ENCODE results near the gene PARD3.
A peak's percentile ranks its signal among the peaks of the same experiment; 100 is the strongest.

The PARD3 gene

DNA sequence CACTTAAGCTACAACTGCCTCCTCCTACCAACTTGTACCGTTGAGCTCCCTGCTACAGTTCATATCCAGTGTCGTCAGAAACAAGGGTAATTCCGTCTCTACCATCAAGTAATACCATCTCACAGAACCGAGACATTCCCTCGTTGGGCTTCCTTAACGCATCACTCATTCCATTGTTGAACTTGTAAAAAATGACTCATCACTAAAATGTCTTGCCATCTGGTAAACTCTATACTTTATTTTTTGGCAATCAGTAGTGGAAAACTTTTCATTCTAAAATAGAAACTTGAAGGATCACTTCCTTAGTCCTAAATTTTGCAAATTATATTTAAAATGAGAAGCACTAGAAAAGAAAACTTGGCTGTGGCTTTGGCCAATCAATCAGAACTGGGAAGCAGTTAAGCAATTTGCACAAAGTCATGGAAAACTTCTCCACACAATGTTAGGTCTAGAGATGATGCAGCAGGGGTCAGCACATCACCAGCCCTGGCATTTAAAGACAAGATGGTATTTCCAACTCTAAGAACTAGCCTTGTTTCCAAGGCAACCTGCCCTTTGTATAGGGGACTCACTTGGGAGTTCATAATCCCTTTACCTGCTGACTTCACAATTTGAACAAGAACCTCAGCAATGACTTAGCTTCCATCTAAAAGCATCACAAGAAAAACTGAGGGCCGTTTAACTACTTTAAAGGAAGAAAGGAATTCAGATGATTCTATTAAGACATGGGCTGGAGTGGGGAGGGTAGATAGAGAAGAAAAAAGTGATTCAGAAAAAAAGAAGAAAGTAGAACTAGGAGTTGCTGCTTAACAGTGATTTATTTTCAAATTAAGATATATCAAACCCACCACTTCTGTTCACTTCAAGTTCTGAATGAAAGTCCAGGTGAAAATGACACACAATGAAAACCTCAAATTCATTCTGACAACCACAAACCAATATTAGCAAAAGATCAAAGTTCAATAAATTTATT is 288.1 kb downstream of the PARD3 start:
- H3K4me1 ChIP-seq (ENCODE audit: control insufficient read depth, insufficient read depth, low read length, unreplicated experiment), result peaks cover 31% of the 10 kb centered on the region
- no peaks in the 10 kb centered on the region for H3K27me3 ChIP-seq (ENCODE audit: insufficient read depth, low read length)
- H3K36me3 ChIP-seq (ENCODE audit: insufficient read depth, low read length), result no peaks in the 10 kb centered on the region
- H3K79me2 ChIP-seq (ENCODE audit: control insufficient read depth, insufficient read depth, low read length, unreplicated experiment), result peaks cover 23% of the 10 kb centered on the region
- H3K4me3 ChIP-seq (ENCODE audit: low read depth, low read length), result peak overlapping the region; percentile 57
- H3K27ac ChIP-seq (ENCODE audit: low read depth, low read length), result peak overlapping the region; percentile 96
- no peak overlapping the region for H2AFZ ChIP-seq (ENCODE audit: low read length, unreplicated experiment)

DNA sequence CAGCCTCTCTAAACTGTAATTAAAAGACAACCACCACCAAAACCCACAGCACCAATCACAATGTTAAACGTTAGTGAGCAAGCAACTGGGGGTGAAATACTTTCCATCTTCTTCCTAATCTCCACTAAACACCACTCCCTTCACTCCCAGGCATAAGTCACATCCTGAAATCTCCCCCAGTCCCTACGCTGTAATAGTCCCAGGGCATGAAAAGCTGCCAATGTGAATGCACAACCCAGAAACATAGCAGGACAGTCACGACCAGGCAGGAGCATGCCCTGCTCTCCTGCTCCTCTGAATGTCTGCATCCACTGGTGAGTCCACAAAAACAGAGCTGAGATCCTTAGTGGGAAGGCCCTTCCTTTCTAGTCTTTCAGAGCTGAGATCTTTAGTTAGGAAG is 288.9 kb downstream of the PARD3 start:
- Histone ChIP-seq H3K27me3 (ENCODE audit: insufficient read depth, low read length) (no peaks in the 10 kb centered on the region), H3K27ac (ENCODE audit: low read depth, low read length) (peak overlapping the region; percentile 96), H3K4me3 (ENCODE audit: low read depth, low read length) (peak overlapping the region; percentile 57), H3K4me1 (ENCODE audit: control insufficient read depth, insufficient read depth, low read length, unreplicated experiment) (peaks cover 31% of the 10 kb centered on the region), H2AFZ (ENCODE audit: low read length, unreplicated experiment) (no peak overlapping the region), H3K36me3 (ENCODE audit: insufficient read depth, low read length) (no peaks in the 10 kb centered on the region), H3K79me2 (ENCODE audit: control insufficient read depth, insufficient read depth, low read length, unreplicated experiment) (peaks cover 23% of the 10 kb centered on the region)

DNA sequence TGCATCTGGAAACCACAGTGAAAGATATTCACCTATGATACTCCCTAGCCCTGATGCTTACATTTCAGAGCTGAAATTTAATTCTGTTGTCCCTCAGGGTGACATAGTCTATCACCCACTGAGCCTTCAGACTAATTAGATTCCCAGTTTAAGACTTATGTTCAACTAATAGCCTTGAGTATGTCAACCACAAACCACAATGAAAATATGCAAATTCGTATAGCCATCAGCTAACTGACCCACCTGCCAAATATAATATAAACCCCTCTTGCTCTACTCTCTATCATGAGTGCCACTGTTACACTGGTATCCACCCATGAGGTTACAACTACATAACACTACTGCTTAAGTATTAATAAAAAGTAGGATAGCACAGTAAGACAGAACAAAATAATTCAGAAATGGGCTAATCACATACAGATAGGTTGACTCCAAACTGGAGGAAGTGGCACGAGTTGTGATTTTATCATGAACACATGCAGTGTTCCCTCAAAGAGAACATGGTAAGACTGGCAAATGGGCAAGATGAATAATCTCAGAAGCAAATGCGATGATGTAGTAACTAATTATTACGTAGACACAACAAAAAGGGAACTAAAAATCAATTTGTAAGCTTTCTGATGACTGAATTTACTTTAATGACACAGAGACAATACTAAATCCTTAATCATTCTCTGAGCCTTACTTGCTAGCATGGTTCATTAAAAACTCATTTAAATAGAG is 290.6 kb downstream of the PARD3 start:
- H3K79me2 ChIP-seq (ENCODE audit: control insufficient read depth, insufficient read depth, low read length, unreplicated experiment), result peaks cover 28% of the 10 kb centered on the region
- no peak overlapping the region for H3K4me3 ChIP-seq (ENCODE audit: low read depth, low read length)
- no peak overlapping the region for H3K27ac ChIP-seq (ENCODE audit: low read depth, low read length)
- H3K27me3 ChIP-seq (ENCODE audit: insufficient read depth, low read length), result no peaks in the 10 kb centered on the region
- no peak overlapping the region for H2AFZ ChIP-seq (ENCODE audit: low read length, unreplicated experiment)
- no peaks in the 10 kb centered on the region for H3K36me3 ChIP-seq (ENCODE audit: insufficient read depth, low read length)
- peaks cover 31% of the 10 kb centered on the region for H3K4me1 ChIP-seq (ENCODE audit: control insufficient read depth, insufficient read depth, low read length, unreplicated experiment)

DNA sequence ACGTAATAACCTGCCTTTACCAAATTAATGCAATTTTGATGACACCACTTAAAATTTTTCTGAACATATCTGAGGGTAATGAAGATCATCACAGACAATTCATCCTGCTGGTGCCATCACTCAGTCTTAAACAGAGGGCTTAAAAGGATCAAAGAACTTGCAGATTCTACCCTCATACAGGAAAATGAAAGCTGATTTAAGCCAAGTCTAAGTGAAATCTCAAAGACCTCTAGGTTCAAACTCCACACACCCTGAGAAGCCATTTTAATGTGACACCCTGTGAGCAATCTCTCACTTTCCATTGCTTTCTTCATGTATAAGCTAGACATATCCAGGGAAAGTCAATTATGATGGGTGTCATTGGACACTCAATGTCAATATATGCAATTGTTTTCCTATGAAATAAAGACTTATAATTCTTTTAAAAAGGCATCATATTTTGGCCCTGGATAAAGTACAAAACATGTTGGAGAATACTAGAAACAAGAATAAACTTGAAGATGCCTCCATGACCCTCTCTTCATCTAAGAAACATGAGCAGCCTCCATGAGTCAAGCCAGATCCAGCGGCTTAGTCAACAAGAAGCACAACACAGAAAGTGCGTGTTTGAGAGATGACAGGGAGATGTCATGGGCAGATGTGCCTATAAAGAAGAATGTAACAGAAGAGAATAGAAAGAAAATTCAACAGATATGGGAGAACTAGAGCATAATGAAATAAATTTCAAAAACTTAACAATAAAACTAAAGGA is 291.9 kb downstream of the PARD3 start:
- Histone ChIP-seq H3K4me1 (ENCODE audit: control insufficient read depth, insufficient read depth, low read length, unreplicated experiment) (peaks cover 21% of the 10 kb centered on the region), H3K4me3 (ENCODE audit: low read depth, low read length) (no peak overlapping the region), H3K27ac (ENCODE audit: low read depth, low read length) (no peak overlapping the region), H3K36me3 (ENCODE audit: insufficient read depth, low read length) (no peaks in the 10 kb centered on the region), H3K27me3 (ENCODE audit: insufficient read depth, low read length) (no peaks in the 10 kb centered on the region), H3K79me2 (ENCODE audit: control insufficient read depth, insufficient read depth, low read length, unreplicated experiment) (peaks cover 32% of the 10 kb centered on the region), H2AFZ (ENCODE audit: low read length, unreplicated experiment) (no peak overlapping the region)

DNA sequence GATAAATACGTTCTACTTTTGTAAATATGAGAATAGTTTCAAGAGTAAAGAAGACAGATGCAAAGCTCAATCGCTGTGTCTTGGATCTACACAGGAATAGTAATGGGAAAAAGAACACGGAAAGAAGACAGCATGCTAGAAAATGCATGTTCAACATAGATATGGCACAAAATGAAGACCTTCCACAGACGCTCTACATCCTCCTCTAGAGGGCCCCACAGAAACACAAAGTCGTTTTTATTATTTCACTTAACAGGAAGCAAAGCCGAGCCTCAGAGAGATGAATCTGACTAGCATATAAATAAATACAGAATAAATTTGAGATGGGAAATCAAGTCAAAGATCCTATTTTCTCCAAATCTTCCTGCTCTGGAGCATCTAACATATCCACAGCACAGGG is 292.6 kb downstream of the PARD3 start:
- Histone ChIP-seq H3K4me3 (ENCODE audit: low read depth, low read length) (no peak overlapping the region), H3K36me3 (ENCODE audit: insufficient read depth, low read length) (no peaks in the 10 kb centered on the region), H3K27ac (ENCODE audit: low read depth, low read length) (no peak overlapping the region), H3K79me2 (ENCODE audit: control insufficient read depth, insufficient read depth, low read length, unreplicated experiment) (peaks cover 32% of the 10 kb centered on the region), H2AFZ (ENCODE audit: low read length, unreplicated experiment) (no peak overlapping the region), H3K4me1 (ENCODE audit: control insufficient read depth, insufficient read depth, low read length, unreplicated experiment) (peaks cover 14% of the 10 kb centered on the region), H3K27me3 (ENCODE audit: insufficient read depth, low read length) (no peaks in the 10 kb centered on the region)

DNA sequence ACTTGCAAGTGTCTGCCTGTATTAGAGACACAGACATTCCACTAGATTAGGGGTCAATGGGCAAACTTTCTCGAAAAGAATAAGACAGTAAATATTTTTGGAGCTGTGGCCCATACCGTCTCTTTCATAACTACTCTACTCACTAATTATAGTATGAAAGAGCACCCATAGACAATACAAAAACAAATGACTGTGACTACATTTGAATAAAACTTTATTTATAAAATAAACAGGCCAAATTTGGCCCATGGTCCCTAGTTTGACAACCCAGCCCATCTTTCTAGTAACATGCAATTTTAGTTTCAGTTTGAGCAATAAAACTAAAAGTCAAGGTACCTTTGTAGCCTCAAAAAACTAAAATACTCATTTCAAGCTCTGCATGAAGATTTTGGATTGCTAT is 294.6 kb downstream of the PARD3 start:
- Histone ChIP-seq H3K4me3 (ENCODE audit: low read depth, low read length) (no peak overlapping the region), H3K27ac (ENCODE audit: low read depth, low read length) (no peak overlapping the region), H3K36me3 (ENCODE audit: insufficient read depth, low read length) (no peaks in the 10 kb centered on the region), H3K27me3 (ENCODE audit: insufficient read depth, low read length) (no peaks in the 10 kb centered on the region), H3K4me1 (ENCODE audit: control insufficient read depth, insufficient read depth, low read length, unreplicated experiment) (no peaks in the 10 kb centered on the region), H2AFZ (ENCODE audit: low read length, unreplicated experiment) (no peak overlapping the region), H3K79me2 (ENCODE audit: control insufficient read depth, insufficient read depth, low read length, unreplicated experiment) (peaks cover 32% of the 10 kb centered on the region)

DNA sequence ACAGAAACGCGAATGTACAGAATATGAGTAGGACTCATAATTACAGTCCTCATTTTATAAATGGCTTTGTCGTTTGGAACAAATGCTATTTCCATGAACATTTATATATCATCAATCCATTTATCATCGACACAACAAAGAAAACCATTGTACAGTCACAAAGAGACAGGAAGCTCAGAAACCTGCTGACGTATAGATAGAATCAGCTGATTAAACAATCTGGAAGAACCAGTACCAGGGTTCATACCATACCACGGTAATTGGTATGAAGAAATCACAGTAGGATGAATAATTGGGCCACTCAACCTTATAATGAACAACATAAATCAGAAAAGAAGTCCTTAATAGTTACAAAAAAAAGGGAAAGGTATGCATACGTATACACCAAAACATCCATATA is 295.0 kb downstream of the PARD3 start:
- H3K4me3 ChIP-seq (ENCODE audit: low read depth, low read length), result no peak overlapping the region
- H2AFZ ChIP-seq (ENCODE audit: low read length, unreplicated experiment), result no peak overlapping the region
- no peaks in the 10 kb centered on the region for H3K4me1 ChIP-seq (ENCODE audit: control insufficient read depth, insufficient read depth, low read length, unreplicated experiment)
- H3K36me3 ChIP-seq (ENCODE audit: insufficient read depth, low read length), result no peaks in the 10 kb centered on the region
- no peak overlapping the region for H3K27ac ChIP-seq (ENCODE audit: low read depth, low read length)
- no peaks in the 10 kb centered on the region for H3K27me3 ChIP-seq (ENCODE audit: insufficient read depth, low read length)
- peaks cover 28% of the 10 kb centered on the region for H3K79me2 ChIP-seq (ENCODE audit: control insufficient read depth, insufficient read depth, low read length, unreplicated experiment)

- no peak overlapping the region for H3K4me3 ChIP-seq (ENCODE audit: low read depth, low read length)
- H3K79me2 ChIP-seq (ENCODE audit: control insufficient read depth, insufficient read depth, low read length, unreplicated experiment), result peaks cover 4% of the 10 kb centered on the region
- no peak overlapping the region for H2AFZ ChIP-seq (ENCODE audit: low read length, unreplicated experiment)
- H3K27ac ChIP-seq (ENCODE audit: low read depth, low read length), result no peak overlapping the region
- H3K4me1 ChIP-seq (ENCODE audit: control insufficient read depth, insufficient read depth, low read length, unreplicated experiment), result no peaks in the 10 kb centered on the region
- H3K27me3 ChIP-seq (ENCODE audit: insufficient read depth, low read length), result no peaks in the 10 kb centered on the region
- H3K36me3 ChIP-seq (ENCODE audit: insufficient read depth, low read length), result no peaks in the 10 kb centered on the region
Observed at GRCh38 chr10:34514290-34514689, 300.8 kb downstream of the PARD3 start.

DNA sequence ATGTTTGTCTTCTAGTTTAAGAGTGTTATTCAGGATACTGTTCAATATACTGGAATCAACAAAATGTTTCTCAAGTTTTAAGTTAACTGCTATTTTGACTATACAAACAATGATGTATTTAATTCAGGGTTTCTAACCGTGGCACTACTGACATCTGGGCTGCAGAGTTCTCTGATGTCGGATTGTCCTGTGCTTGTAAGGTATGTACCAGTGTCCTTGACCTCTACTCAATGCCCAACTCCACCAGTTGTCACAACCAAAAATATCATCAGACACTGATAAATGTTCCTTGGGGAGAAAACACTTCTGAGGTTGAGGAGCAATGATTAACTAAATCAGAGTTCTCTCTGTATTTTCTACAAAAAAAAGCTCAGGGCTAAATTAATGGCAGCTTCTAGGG is 301.5 kb downstream of the PARD3 start:
- H2AFZ ChIP-seq (ENCODE audit: low read length, unreplicated experiment), result no peak overlapping the region
- no peaks in the 10 kb centered on the region for H3K4me1 ChIP-seq (ENCODE audit: control insufficient read depth, insufficient read depth, low read length, unreplicated experiment)
- no peak overlapping the region for H3K27ac ChIP-seq (ENCODE audit: low read depth, low read length)
- H3K27me3 ChIP-seq (ENCODE audit: insufficient read depth, low read length), result no peaks in the 10 kb centered on the region
- no peak overlapping the region for H3K4me3 ChIP-seq (ENCODE audit: low read depth, low read length)
- no peaks in the 10 kb centered on the region for H3K36me3 ChIP-seq (ENCODE audit: insufficient read depth, low read length)
- peaks cover under 1% of the 10 kb centered on the region for H3K79me2 ChIP-seq (ENCODE audit: control insufficient read depth, insufficient read depth, low read length, unreplicated experiment)

DNA sequence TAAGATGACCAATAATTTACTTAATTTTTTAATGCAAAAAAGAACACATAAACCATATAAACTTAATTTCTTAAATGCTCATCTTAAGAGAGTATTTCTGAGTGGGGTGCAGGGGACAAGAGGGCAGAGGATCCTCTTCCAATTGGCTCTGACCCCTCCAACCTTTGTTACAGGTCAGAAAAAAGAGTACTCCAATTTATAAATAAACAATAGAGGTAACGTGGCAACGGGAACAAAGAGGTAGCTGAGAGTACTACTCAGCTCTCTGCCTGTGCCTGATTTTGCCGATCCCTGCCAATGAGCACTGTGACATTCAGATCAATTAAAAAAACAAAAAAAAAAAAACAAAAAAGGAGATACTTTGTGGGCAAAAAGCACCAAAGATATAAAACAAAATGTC is 307.9 kb downstream of the PARD3 start:
- H3K36me3 ChIP-seq (ENCODE audit: insufficient read depth, low read length), result no peaks in the 10 kb centered on the region
- H3K27ac ChIP-seq (ENCODE audit: low read depth, low read length), result no peak overlapping the region
- H3K79me2 ChIP-seq (ENCODE audit: control insufficient read depth, insufficient read depth, low read length, unreplicated experiment), result no peaks in the 10 kb centered on the region
- peaks cover 7% of the 10 kb centered on the region for H3K4me1 ChIP-seq (ENCODE audit: control insufficient read depth, insufficient read depth, low read length, unreplicated experiment)
- no peak overlapping the region for H2AFZ ChIP-seq (ENCODE audit: low read length, unreplicated experiment)
- no peak overlapping the region for H3K4me3 ChIP-seq (ENCODE audit: low read depth, low read length)
- no peaks in the 10 kb centered on the region for H3K27me3 ChIP-seq (ENCODE audit: insufficient read depth, low read length)
